HG03460 (cell line): ENCODE measurements around the gene HIF3A.

Experiments
- ATAC-seq: cut with Tn5 transposase; IDR thresholded peaks from one replicate; pipeline ENCODE4 v1.9.1; 2021; ENCODE audit not compliant: unreplicated experiment

HIF3A gene

DNA sequence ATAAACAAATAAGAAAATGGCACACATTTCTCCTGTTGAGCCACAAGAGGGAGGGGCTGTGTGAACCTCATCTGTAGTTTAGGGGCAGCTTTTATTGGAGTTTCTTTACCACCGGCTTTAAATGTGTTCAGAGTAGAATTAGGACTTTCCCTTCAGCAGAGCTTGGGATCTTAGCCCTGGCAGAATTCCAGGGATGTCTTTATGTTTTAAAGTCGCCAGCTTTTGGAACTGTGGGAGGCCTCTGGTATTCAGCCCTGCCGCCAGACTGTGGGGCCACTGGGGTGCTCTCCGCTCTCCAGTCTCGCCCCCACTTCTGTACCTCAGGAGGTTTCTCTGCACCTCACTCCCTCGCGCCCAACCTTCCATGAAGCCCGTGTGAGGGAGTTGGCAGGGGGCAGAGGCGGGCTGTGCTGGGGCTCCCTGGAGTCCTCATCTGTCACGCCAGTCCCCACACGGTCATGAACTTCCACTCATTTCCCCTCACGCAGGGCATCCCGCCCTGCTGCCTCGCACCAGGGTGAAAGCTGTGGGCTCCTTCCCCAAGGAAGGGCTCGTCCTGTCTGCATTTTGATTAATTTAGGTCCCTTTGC, 85.0 kb downstream of the HIF3A start:
- ATAC-seq = no peak

- no peak for ATAC-seq
These were observed 86.5 kb downstream of the HIF3A start for GRCh38 chr19:46383171-46383815.

DNA sequence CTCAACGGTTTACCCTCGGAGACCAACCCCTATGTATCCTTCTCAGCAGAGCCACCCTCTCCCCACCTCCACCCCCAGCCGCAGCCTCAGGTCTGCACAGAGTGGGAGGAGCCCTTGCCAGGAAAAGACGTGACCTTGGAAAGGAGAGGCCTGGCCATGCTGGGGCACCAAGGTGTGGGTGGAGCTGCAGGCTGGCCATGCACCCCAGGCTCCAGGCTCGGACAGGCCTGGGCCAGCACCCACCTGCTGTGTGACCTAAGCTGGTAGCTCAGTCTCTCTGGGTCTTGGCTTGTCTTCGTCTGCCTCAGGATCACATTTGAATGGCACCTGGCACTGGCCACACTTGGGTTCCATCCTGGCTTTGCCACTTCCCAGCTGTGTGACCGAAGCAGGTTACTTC, 87.0 kb downstream of the HIF3A start:
- no peak for ATAC-seq

DNA sequence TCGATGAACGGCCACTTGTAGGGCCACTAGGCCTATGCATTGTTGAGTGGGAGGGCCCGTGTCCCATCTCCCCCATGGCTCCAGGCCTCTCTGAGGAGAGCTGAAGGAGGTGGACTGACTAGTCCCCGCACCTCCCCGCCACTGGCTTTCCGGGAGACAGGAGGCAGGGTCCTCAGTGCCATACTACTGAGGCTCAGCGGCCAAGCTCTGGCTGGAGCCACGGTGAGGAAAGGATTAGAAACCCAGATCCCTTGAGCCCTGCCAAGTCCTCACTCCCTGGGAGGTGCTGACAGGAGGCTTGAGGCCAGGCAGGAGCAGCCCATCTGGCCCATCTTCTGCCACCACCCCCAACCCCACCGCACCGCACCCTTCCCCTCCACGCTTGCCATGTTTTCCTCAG, 87.6 kb downstream of the HIF3A start:
- no peak for ATAC-seq

DNA sequence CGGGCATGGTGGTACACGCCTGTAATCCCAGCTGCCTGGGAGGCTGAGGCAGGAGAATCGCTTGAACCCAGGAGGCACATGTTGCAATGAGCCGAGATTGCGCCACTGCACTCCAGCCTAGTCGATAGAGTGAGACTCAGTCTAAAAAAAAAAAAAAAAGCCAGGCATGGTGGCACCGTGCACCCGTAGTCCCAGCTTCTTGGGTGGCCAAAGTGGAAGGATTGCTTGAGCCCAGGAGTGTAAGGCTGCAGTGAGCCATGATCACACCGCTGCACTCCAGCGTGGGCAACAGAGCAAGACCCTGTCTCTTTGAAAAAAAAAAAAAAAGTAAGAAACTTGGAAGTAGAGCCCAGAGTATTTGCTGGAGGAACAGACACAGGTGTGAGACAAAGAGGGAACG, 88.8 kb downstream of the HIF3A start:
- ATAC-seq = no peak

GRCh38 chr19:46386151-46386550, 89.3 kb downstream of the HIF3A start:
- no peak for ATAC-seq

DNA sequence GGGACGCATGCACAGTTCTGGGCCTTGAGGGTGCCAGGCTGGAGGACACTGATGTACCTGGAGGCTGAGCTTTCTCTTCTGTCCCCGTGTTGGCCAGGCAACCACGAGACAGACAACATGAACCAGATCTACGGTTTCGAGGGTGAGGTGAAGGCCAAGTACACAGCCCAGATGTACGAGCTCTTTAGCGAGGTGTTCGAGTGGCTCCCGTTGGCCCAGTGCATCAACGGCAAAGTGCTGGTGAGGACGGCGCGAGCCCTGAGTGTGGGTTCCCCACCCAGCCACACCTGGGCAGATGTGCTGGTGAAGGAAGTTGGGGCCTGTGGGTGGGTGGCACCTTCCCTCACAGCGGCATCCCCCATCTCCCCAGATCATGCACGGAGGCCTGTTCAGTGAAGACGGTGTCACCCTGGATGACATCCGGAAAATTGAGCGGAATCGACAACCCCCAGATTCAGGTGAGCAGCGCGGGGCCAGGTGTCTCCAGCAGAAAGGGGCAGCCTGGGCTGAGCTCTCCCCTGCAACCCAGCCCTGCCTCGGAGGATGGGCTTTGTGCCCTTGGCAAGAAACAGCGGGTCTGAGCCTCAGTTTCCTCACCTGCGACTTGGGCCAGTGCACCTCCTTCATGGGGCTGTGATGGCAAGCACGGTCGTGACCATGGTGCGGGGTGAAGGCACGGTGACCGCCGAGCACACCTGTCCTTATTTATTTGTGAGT, 90.3 kb downstream of the HIF3A start:
- ATAC-seq = no peak

- ATAC-seq = no peak
These were observed 90.9 kb downstream of the HIF3A start for GRCh38 chr19:46387713-46388130.

DNA sequence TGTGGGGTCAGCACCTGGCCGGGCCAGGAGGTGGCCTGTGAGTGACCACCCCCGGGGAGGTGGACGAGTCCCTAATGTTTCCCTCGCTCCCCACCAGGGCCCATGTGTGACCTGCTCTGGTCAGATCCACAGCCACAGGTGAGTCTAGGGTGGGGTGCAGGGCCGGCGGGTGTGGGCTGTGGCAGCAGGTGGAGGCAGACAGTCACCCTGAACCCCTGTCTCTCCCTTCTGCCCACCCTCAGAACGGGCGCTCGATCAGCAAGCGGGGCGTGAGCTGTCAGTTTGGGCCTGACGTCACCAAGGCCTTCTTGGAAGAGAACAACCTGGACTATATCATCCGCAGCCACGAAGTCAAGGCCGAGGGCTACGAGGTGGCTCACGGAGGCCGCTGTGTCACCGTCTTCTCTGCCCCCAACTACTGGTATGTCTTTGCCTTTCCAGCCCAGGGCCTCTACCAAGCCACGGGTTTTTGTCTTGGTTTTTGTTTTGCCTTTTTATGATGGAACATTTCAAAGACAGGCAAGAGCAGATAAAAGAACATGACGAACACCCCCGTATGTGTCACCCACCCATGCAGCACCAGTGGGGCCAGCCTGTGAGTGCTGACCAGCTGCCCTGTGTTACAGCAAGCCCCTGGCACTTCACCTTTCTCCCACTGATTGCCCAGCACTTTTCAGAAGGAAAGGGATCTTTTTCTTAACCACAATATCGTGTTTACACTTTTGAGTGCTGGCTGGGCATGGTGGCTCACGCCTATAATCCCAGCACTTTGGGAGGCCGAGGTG, 91.7 kb downstream of the HIF3A start:
- ATAC-seq = no peak

GRCh38 chr19:46390121-46390858, 93.4 kb downstream of the HIF3A start:
- ATAC-seq = no peak

DNA sequence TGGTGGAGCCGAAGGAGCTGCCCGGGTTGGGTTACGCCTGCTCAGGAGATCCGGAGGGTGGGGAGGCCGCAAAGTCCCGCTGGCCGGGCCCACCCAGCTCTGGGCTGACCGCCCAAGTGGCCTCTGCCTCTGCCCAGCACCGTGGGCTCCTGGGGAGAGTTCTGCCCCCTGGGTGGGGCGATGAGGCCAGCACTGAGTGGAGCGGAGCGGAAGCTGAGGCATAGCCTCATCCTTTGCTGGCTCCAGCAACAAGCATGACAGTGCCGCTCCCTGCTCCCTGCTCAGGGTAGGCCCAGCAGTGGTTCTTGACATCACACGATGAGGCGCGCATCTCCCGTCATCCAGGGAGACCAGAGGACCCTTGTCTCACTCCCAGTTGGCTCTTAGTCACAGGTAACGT, 94.0 kb downstream of the HIF3A start:
- ATAC-seq = no peak

DNA sequence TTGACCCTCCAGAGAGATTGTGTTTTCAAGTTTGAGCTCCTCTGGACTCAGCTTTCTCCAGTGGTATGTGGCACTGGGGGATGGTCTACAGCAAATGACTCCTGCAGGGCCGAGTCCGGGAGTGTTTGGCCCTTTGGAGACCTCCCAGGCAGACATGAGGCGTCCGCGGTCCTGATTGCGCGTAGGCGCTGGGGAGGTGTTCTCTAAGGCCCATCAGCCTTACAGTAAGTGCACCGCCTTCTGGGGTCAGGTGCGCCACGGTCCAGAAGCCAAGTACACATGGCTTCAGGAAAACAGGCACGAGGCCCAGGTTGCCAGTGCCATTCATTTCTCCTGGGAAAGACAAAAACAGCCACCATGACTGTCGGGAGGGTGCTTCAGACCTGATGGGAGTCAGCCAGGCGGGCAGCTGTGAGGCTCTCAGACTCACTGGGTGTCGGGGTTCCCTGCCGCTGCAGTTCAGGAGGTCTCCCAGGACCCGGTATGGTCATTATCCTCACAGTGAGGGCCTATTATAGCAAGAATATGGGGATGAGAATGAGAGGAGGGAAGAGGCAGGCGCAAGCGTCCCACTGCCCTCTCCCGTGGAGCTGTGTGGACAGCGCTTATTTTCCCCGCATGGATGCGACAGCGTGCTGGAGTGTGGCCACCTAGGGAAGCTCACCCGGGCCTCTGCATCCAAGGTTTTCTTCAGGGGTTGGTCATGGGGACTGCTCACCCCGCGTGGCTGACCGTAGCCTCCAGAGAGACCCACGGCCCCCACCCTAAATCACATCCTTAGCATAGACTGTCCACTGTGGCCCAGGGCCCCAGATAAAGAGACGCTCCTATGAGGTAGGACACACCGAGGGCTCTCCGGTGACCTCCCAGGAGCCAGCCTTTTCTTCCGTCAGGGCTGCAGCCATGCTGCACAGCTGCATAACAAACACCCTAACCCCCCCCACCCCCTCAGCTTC, 94.7 kb downstream of the HIF3A start:
- ATAC-seq = no peak

- no peak for ATAC-seq
These were observed 95.5 kb downstream of the HIF3A start for GRCh38 chr19:46392252-46392801.

- no peak for ATAC-seq
These were observed 96.0 kb downstream of the HIF3A start for GRCh38 chr19:46392837-46393236.
